GM23248 (cell line): ENCODE data around the gene SKI. TPM values are rescaled to one million over a fixed set of nuclear protein-coding genes. Genes with fewer than 3 reads are reported as not detected.
A peak's percentile ranks its signal among the peaks of the same experiment; 100 is the strongest.
"Not testable (repeated sequence)": the region's sequence is repeated elsewhere in the genome, so short reads cannot be mapped to it uniquely, and the experiment has no call there.

Source experiments
- DNase-seq: peaks from one replicate; pipeline ENCODE4 v3.0.0-alpha.2; 2015
- H2AFZ ChIP-seq: fragments of 200-600 bp; sonication (generic); 2 replicates; pipeline ENCODE4 v1.6.1; 2016; ENCODE audit warnings: antibody characterized with exemption
- H3F3A ChIP-seq: fragments of 200-600 bp; sonication (generic); 2 replicates; pipeline ENCODE4 v1.6.1; 2016; ENCODE audit warnings: mild to moderate bottlenecking, antibody characterized with exemption, mixed run types; ENCODE audit not compliant: insufficient read depth
- H3K27ac ChIP-seq: fragments of 200-600 bp; sonication (generic); 2 replicates; pipeline ENCODE4 v1.5.1; 2016; ENCODE audit warnings: mild to moderate bottlenecking
- H3K27me3 ChIP-seq: fragments of 200-600 bp; sonication (generic); replicated peaks from 2 replicates; pipeline ENCODE4 v1.6.1; 2016; ENCODE audit warnings: mild to moderate bottlenecking; ENCODE audit not compliant: insufficient read depth
- H3K36me3 ChIP-seq: fragments of 200-600 bp; sonication (generic); 2 replicates; pipeline ENCODE4 v1.6.1; 2016; ENCODE audit warnings: low read depth, mild to moderate bottlenecking
- H3K4me1 ChIP-seq: fragments of 200-600 bp; sonication (generic); 2 replicates; pipeline ENCODE4 v1.6.1; 2016; ENCODE audit warnings: mild to moderate bottlenecking; ENCODE audit not compliant: insufficient read depth
- H3K4me2 ChIP-seq: fragments of 200-600 bp; sonication (generic); one replicate; pipeline ENCODE4 v1.6.1; 2016; ENCODE audit warnings: mild to moderate bottlenecking; ENCODE audit not compliant: unreplicated experiment
- H3K4me3 ChIP-seq: fragments of 200-600 bp; sonication (generic); 2 replicates; pipeline ENCODE4 v1.5.1; 2016; ENCODE audit warnings: mild to moderate bottlenecking
- H3K79me2 ChIP-seq: fragments of 200-600 bp; sonication (generic); 2 replicates; pipeline ENCODE4 v1.6.1; 2016; ENCODE audit warnings: mild to moderate bottlenecking; ENCODE audit not compliant: insufficient read depth
- H3K9ac ChIP-seq: fragments of 200-600 bp; sonication (generic); 2 replicates; pipeline ENCODE4 v1.6.1; 2016; ENCODE audit warnings: mild to moderate bottlenecking
- H3K9me2 ChIP-seq: fragments of 200-600 bp; sonication (generic); 2 replicates; pipeline ENCODE4 v1.6.1; 2016; ENCODE audit warnings: mixed run types, mild to moderate bottlenecking, moderate library complexity; ENCODE audit not compliant: insufficient read depth
- H3K9me3 ChIP-seq: fragments of 200-600 bp; sonication (generic); one replicate; pipeline ENCODE4 v1.6.1; 2017; ENCODE audit warnings: low read depth
- H4K20me1 ChIP-seq: fragments of 200-600 bp; sonication (generic); 2 replicates; pipeline ENCODE4 v1.6.0; 2016; ENCODE audit not compliant: insufficient read depth
- EZH2 ChIP-seq: fragments of 200-600 bp; sonication (generic); IDR thresholded peaks from 2 replicates; pipeline ENCODE4 v1.6.1; 2018; ENCODE audit warnings: antibody characterized with exemption, mild to moderate bottlenecking; ENCODE audit not compliant: insufficient read depth, poor library complexity, severe bottlenecking
- EZH2phosphoT487 ChIP-seq: fragments of 200-600 bp; sonication (generic); IDR thresholded peaks from 2 replicates; pipeline ENCODE4 v1.6.1; 2018; ENCODE audit warnings: antibody characterized with exemption, moderate library complexity, mild to moderate bottlenecking, low read depth; ENCODE audit not compliant: insufficient read depth
- WGBS, 2 experiments: methylation state at CpG; one replicate each; pipeline ENCODE4 v1.1.6; 2015 to 2017; ENCODE audit warnings: low lambda C conversion rate in 2 of 2, low coverage in 1 of 2; ENCODE audit errors: missing lambda C conversion rate in 2 of 2; 5-methylcytosine and 5-hydroxymethylcytosine counted together
- in situ Hi-C: fragments of 300-500 bp; cut with MboI; formaldehyde crosslinking; loops from 2 replicates; pipeline ENCODE4 v1.15.0; 2020
- polyA plus RNA-seq: library from polyadenylated mRNA; unstranded; fragments of >200 nt; fragmentation: Nextera tagmentation; extraction: Ambion mirVana; gene quantifications from 2 replicates; pipeline ENCODE4 v1.2.1, GENCODE V29; 2016
- total RNA-seq: library from RNA; depleted of rRNA; stranded (reverse); fragments of >200 nt; shearing (Covaris generic); gene quantifications from 2 replicates; pipeline ENCODE4 v1.2.3, GENCODE V29; 2014

SKI gene
- total and polyA plus RNA-seq, 2 experiments from 2014 or later, result 3.8 to 23.1 TPM

DNA sequence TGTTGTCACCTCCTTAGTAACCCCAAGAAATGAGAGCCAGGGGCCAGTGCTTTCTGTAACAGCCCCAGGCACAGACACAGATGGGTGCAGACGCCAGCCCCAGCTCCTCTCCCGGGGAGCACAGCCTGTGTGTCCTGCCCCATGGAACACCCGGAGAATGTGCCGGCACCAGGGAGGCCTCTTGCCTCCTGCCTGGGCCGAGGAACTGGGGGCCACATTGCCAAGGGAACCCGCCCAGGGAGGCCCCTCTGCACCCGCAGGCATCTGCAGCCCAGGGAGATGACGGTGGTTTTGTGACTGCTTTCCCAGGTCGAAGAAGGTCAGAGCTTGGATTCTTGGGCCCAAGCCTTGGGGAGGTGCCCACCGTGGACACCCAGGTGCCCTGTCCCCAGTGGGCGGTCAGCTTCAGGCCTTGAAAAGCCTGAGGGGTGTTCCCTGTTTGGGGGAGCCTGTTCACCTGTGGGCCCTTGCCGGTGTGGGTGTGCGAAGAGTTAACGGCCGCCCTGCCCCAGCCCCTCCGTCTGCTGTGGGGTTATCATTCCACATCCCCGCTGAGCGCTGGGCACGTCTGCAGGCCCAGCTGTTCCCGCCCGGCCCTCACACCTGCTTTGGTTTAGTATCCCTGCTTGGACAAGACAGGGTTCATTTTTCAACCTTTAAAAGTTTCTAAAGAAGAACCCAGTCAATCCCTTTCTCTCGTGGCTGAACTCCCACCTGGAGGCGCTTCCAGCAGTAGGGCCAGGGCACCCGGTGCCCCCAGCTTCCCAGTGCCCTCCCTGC, 100.7 kb downstream of the SKI start:
- Histone ChIP-seq H3K9me2 (no peaks in the 10 kb centered on the region), H3K4me2 (no peak overlapping the region), H3K36me3 (no peaks in the 10 kb centered on the region), H4K20me1 (no peaks in the 10 kb centered on the region), H3K27ac (no peak overlapping the region), H3K4me3 (no peak overlapping the region), H3K4me1 (peaks cover 6% of the 10 kb centered on the region; the same call in 1 of the 2 replicates), H3K27me3 (no peaks in the 10 kb centered on the region), H3K9me3 (no peaks in the 10 kb centered on the region), H3K9ac (no peak overlapping the region), H3F3A (no peaks in the 10 kb centered on the region), H3K79me2 (no peaks in the 10 kb centered on the region), H2AFZ (no peak overlapping the region)
- in situ Hi-C loops, result no loop called here
- DNase-seq, result no peak
- TF ChIP-seq EZH2, result no peak
- no peak for TF ChIP-seq EZH2phosphoT487
- WGBS, 2 experiments, result 91 to 94% methylated on average over 21 to 23 of the region's 24 CpGs

DNA sequence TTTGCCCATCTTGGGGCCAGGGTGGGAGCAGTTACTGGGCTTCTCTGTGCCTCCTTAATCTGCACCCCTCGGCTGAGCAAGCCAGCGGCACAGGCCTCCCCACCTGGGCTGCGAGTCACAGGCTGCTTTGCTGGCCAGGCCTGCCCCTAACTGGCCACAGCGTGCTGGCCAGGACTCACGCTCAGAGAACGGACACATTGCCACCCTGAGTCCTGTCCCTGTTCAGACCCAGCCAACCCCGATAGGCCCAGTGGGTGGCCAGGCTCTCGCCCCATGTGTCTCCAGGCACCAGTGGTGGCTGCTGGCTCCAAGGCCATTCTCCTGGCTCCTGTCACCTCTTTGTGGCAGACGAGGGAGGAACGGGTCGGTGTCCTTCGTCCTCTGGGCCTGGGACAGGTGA, 101.9 kb downstream of the SKI start:
- Histone ChIP-seq H3F3A (no peaks in the 10 kb centered on the region), H3K9me3 (no peaks in the 10 kb centered on the region), H3K4me3 (peak overlapping the region; percentile 45), H2AFZ (peak overlapping the region; percentile 68), H3K27ac (peak overlapping the region; percentile 69), H3K36me3 (no peaks in the 10 kb centered on the region), H3K4me1 (peaks cover 6% of the 10 kb centered on the region; the same call in 1 of the 2 replicates), H3K4me2 (peak overlapping the region; percentile 82), H3K27me3 (no peaks in the 10 kb centered on the region), H3K9me2 (no peaks in the 10 kb centered on the region), H4K20me1 (no peaks in the 10 kb centered on the region), H3K9ac (peak overlapping the region; percentile 78), H3K79me2 (no peaks in the 10 kb centered on the region)
- in situ Hi-C loops, result no loop called here
- TF ChIP-seq EZH2phosphoT487, result no peak
- no peak for TF ChIP-seq EZH2
- peak; percentile 35 for DNase-seq
- 38 to 41% methylated on average over 12 of the region's 12 CpGs for WGBS, 2 experiments

DNA sequence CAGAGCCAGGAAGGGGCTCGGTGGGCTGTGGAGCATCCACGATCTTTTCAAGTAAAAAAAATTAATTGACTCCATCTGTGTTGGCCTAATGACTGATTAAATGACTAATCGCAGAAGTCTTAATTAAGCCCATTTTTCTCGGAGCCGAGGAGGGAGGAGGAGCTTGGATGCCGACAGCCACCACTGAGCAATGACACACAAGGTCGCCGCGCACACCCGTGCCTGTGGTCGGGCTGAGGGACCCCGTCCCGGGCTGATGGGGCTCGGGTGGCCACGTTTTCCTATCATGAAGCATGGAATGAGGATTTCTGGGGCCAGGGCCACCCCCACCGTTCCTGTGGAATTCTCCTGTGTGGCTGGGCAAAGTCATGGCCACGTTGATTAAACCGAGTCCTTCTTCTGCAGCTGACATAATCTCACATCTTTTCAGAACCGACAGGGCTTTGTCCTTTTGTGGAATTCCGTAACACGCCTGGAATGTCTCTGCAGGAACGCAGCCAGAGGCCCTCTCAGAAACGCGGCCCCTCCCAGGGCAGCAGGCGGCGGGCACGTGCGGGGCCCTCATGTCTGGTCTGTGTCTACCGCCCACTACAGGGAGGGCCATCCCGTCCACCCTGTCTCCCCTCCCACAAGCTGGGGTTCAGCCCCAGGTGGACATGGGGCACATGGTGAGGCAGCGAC, 102.5 kb downstream of the SKI start:
- TF ChIP-seq EZH2phosphoT487, result no peak
- TF ChIP-seq EZH2, result no peak
- 3% methylated on average over 31 of the region's 31 CpGs for WGBS, 2 experiments
- Histone ChIP-seq H3K4me2 (peak overlapping the region; percentile 82), H2AFZ (peak overlapping the region; percentile 68), H4K20me1 (no peaks in the 10 kb centered on the region), H3K79me2 (no peaks in the 10 kb centered on the region), H3K4me1 (peaks cover 6% of the 10 kb centered on the region; the same call in 1 of the 2 replicates), H3K4me3 (peak overlapping the region; percentile 45), H3K36me3 (no peaks in the 10 kb centered on the region), H3K9me3 (no peaks in the 10 kb centered on the region), H3K9me2 (no peaks in the 10 kb centered on the region), H3K27me3 (no peaks in the 10 kb centered on the region), H3F3A (no peaks in the 10 kb centered on the region), H3K9ac (peak overlapping the region; percentile 78), H3K27ac (peak overlapping the region; percentile 69)
- peak; percentile 96 for DNase-seq
- in situ Hi-C loops, result no loop called here

DNA sequence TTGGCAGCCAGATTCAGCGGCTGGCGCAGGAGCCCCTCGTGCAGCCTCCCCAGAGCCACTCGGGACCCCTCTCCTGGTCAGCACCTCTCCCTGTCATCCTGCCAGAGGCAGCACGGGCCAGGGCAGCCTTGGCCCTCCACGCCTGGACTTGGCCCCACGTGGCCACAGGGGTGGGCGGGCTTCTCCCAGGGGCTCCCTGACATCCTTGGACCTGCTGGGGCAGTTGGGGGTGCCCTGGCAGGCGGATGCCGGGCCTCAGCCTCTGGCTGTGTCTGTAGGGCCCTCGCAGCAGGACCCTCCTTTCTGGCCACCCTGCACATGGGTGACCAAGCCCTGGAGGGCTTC, 103.1 kb downstream of the SKI start:
- peak overlapping the region; percentile 68 for H2AFZ ChIP-seq
- in situ Hi-C loops, result no loop called here
- H3K4me2 ChIP-seq, result no peak overlapping the region
- H3K36me3 ChIP-seq, result no peaks in the 10 kb centered on the region
- H3K27me3 ChIP-seq, result no peaks in the 10 kb centered on the region
- H3K4me1 ChIP-seq, result peaks cover 6% of the 10 kb centered on the region; the same call in 1 of the 2 replicates
- no peaks in the 10 kb centered on the region for H3K9me3 ChIP-seq
- 44 to 51% methylated on average over 6 to 9 of the region's 11 CpGs for WGBS, 2 experiments
- no peak for TF ChIP-seq EZH2phosphoT487
- no peak for TF ChIP-seq EZH2
- peak overlapping the region; percentile 78 for H3K9ac ChIP-seq
- no peak for DNase-seq
- no peaks in the 10 kb centered on the region for H4K20me1 ChIP-seq
- H3K79me2 ChIP-seq, result no peaks in the 10 kb centered on the region
- no peaks in the 10 kb centered on the region for H3K9me2 ChIP-seq
- H3F3A ChIP-seq, result no peaks in the 10 kb centered on the region
- H3K27ac ChIP-seq, result peak overlapping the region; percentile 69
- no peak overlapping the region for H3K4me3 ChIP-seq

DNA sequence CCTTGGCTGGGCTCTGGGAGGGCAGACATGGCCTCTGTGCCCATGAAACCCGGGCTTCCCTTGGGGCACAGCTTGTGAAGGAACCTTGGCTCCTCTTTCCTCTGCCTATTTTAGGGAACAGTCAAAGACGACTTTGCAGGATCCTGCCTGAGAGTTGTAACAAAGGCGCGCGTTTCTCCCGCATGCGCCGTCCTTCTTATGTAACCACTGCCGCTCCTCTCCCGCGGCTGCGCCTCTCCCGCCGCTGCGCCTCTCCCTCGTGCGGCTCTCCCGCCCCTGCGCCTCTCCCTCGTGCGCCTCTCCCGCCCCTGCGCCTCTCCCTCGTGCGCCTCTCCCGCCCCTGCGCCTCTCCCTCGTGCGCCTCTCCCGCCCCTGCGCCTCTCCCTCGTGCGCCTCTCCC, 103.5 kb downstream of the SKI start:
- DNase-seq, H4K20me1 ChIP-seq, H3K27me3 ChIP-seq, H3K4me3 ChIP-seq, H3K9me3 ChIP-seq, H3K27ac ChIP-seq, H3F3A ChIP-seq, H3K79me2 ChIP-seq, H2AFZ ChIP-seq, H3K4me2 ChIP-seq, H3K9me2 ChIP-seq, H3K36me3 ChIP-seq, in situ Hi-C loops, H3K4me1 ChIP-seq: not testable (repeated sequence)
- WGBS, 2 experiments, result 92 to 96% methylated on average over 8 to 33 of the region's 33 CpGs
- H3K9ac ChIP-seq, result peak overlapping the region; percentile 78; the same call in 1 of the 2 replicates
